HG03025 (cell line): Measurements from ENCODE around the gene IQSEC1.
A peak's percentile ranks its signal among the peaks of the same experiment; 100 is the strongest.

Source experiments
- ATAC-seq: cut with Tn5 transposase; IDR thresholded peaks from one replicate; pipeline ENCODE4 v1.9.1; 2021; ENCODE audit warnings: mild to moderate bottlenecking, moderate library complexity; ENCODE audit not compliant: unreplicated experiment, low FRiP score

Gene IQSEC1

GRCh38 chr3:13087320-13087990 is 14.2 kb upstream of the IQSEC1 start:
- ATAC-seq = no peak

DNA sequence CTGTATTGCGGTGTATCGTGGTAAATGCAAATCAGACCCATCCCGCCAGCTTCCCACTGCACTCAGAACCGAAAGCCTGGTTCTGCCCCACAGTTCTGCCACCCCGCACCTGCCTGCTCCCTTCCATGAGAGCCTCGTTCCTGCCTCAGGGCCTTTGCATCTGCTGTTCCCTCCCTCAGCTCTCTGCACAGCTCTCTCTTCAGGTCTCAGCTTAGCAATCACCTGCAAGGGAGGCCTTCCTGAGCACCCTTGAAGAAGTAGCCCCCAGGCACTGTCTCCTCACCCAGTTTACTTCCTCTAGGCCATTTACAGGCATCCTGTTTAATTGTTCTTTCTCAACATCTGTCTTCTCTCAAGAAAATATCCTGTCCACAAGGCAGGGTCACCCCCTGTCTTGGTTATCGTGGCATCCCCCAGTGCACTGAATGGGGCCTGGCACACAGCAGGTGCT is 13.3 kb upstream of the IQSEC1 start:
- ATAC-seq = no peak

- no peak for ATAC-seq
Measured at GRCh38 chr3:13085846-13086179, 12.6 kb upstream of the IQSEC1 start.

DNA sequence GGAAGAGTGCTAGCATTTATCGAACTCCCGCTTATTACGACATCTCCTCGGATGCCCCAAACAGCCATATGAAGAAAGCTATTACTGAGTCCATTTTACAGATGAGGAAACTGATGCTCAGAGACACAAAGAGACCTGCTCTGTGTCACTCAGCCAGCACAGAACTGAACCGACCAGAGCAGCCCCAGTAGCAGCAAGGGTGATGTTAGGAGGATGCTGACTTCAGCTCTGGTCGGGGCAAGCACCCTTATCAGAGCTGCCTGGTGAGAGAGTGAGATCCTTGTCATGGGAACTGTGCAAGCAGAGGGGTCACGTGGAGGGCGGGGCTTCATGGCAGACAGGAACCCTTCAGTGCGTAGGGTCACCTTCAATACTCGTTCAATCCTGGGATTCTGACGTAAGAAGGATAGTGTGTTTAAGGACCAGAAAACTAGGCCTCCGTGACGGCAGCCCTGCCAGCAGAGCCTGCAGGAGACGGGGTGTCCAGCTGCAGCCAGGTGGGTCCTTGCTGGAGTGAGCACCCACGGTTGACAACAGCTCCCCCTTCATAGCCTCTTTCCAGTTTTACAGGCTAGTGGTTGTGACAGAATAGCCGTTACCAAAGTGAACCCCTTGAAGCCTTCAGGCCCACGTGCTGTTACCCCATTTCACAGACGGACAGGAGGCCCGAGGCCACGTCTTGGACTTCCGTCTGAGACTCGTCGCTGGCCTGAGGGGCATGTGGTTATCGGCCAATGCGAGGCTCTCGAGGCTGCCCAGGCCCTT is 12.0 kb upstream of the IQSEC1 start:
- no peak for ATAC-seq

- peak; percentile 56 for ATAC-seq
Measured at GRCh38 chr3:13083898-13084297, 10.7 kb upstream of the IQSEC1 start.

GRCh38 chr3:13083254-13083653 is 10.0 kb upstream of the IQSEC1 start:
- ATAC-seq = no peak

GRCh38 chr3:13082677-13083076 is 9.4 kb upstream of the IQSEC1 start:
- ATAC-seq = no peak

DNA sequence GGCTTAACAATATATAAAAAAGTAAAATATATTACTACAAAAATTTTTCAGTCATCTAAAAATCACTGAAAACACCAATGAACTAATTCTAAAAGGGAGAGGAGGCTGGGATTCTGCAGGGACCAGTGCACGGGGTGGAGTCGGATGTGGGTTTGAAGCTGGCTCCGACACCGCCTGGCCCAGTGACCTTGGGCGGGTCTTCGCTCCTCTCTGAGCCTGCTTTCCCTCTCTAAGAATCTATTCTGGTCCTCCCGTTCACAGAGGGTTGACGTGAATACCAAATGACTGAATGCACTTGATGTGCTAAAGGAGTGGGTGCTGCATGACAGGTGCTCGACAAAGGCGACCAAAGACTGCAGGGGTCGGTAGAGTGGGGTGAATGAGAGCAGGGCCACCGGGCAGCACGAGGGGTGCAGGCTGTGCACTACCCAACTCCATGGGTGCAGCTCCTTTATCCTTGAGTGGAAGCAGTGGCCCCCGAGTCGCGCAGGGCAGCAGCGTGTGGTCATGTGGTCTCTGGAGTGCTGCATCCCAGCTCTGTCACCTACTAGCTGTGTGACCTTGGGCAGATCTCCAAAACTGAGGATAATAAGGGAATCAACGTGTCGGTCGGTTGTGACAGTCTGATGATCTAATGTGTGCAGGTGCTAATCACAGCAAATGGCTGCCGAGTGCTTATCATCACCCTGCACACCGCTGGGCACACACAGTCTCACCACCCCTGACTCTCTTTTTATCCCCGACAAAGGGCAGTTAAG is 8.6 kb upstream of the IQSEC1 start:
- no peak for ATAC-seq

DNA sequence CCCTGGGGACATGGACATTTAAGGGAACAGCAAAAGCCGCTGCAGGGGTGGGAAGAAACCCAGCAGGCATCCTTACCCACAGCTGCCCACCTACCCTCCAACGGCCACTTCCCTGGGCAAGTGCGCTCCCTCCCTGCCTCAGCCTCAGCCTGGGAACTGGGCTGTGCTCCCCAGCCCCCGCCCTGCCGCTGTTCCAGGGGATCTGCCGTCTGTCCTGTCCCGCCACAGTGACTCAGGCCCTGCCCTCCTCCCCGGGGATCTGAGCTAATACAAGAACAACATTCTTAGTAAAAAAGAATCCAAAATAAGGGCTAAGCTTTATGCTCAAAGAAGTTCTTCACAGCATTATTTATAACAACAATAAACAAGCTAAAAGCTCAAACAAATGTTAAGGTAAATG is 7.4 kb upstream of the IQSEC1 start:
- ATAC-seq = no peak

- ATAC-seq = no peak
Measured at GRCh38 chr3:13080026-13080425, 6.8 kb upstream of the IQSEC1 start.

- ATAC-seq = no peak
Measured at GRCh38 chr3:13079510-13079909, 6.3 kb upstream of the IQSEC1 start.

- no peak for ATAC-seq
Measured at GRCh38 chr3:13079051-13079450, 5.8 kb upstream of the IQSEC1 start.

DNA sequence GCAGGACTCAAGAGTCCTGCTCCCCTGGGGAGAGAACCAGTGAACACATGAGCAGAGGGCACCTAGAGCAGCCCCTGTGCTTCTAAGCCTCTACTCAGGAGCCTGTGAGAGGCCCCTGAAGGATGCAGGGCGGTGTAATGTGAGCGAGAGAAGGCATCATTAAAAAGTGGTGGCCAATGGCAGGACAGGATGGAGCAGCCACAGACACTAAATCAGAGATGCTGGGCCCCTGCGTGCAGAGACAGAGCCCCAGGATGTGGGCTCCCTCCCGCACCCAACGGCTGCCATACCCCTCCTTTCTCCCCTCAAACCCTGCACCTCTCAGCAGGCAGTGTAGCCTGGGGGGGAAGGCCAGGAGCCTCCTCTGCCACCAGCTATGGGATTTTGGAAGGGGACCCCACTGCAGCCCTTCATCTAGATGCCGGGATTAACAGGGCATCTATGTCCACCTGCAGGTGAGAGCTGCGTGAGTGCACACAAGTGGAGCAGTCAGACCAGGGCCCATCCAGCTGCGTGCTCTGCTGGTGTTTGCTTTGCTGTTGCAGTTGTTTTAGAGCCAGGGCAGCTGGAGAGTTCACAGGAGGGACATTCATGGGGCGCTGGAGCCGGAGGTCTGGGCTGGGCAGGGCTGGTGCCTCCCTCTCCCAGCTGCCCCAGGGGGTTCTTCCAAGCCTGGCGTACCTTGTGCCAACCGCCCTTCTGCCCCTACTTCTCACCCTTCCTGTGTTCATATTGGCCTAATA is 5.1 kb upstream of the IQSEC1 start:
- no peak for ATAC-seq

DNA sequence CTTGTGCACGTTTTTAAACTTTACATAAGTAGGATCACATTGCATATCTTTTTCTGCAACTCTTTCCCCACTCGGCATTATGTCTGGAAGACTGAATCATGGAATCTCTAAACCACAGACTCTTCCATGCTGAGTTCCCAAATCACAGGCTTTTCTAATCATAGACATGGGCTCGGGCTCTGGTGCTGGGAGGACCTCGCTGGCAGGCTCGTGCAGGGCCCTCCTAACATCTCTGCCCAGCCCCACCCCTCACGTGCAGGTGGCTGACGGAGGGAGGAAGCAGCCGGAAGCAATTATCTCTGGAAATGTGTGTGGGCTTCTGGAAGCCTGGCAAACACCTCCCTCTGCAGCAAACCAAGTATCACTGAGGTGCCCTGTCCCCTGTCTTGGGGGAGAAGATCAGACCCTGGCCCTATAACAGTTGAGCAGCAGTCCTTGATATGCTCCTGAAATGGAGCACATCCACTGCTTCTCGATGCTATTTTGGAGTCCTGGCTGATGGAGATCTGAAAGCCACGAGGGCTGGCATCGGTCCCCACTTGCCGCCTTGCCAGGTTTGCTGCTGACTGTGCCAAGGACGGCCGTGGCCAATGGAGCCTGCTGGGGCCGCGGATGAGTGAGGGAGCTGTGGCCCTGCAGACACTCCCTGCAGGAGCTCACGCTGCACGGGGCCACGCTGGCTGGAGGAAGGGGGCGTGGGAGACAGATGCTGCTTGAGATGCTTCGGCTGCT is 4.4 kb upstream of the IQSEC1 start:
- no peak for ATAC-seq

DNA sequence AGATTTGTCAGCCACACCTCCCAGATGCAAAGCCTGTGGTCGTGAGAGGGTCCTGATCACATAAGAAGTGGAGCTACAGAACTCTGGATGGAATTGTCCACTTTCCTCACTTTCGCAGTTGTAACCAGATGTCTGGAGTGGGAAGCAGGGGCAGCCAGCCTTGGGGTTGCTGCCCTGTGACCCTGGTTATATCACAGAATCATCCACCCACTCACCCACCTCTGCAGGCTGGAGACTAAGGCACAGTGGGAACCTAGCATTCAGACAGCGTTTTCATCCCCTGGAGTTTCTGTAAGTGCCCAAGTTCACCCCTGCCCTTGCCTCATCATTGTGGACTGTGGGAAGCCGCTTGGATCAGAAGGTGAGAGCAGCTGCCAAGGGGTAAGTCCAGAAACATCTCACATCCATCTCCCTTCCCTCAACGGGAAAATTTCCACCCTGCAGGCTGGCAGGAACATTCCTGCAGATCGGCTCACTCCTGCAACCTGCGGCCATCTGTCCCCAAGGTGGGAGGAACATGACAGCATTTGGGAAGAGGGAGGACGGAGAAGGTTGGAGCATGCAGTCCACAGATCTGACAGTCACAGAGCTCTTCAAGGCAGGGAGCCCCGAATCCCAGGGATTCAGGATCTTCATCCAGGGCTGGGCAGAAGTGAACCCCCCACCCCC is 2.9 kb upstream of the IQSEC1 start:
- no peak for ATAC-seq

GRCh38 chr3:13075318-13075717 is 2.1 kb upstream of the IQSEC1 start:
- ATAC-seq = no peak

DNA sequence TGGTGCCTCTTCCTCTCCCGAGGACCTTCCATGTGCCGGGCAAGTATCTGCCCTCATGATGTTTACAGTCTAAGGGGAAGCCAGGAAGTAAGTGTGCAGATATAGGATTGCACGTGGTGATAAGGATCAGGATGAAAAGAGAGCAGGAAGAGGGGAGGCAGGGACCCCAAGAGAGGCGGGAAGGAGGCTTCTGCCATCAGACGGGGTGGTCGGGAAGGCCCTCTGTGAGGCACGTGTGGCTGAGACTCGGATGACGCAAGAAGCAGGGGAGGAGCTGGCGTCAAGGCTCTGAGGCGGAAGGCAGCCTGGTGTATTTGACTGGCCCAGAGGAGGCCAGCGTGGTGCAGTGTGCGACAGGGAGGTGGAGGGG is 762 bp upstream of the IQSEC1 start:
- ATAC-seq = no peak

- no peak for ATAC-seq
Measured at GRCh38 chr3:13072600-13073325, 466 bp downstream of the IQSEC1 start.

DNA sequence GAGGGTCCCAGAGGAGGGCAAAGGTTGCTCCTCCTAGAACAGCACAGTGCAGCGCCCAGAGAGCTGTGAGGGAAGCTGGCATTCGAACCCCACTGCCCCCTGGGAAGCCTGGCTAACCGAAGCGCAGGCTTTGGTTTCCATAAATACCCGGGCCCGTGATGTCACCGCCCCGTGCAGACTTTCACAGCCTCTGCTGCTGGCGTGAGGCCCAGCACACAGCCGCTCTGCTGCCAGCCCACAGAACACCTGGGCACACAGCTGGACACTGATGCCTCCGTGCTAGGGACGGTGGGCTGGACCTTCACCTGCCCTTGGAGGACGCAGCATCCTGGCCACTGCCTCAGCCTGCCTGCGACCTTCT is 1.0 kb downstream of the IQSEC1 start:
- ATAC-seq = no peak
